K562 (cell line): ENCODE results near the gene CRY2.

Experiments
- CEBPB ChIP-seq: fragments of 450-650 bp; IDR thresholded peaks from 2 replicates; pipeline ENCODE4 v1.6.1; 2016; ENCODE audit warnings: missing genetic modification characterization, missing compliant biosample characterization
- ESRRA ChIP-seq: fragments of 450-650 bp; IDR thresholded peaks from 2 replicates; pipeline ENCODE4 v1.6.1; 2014; ENCODE audit warnings: low read depth, mild to moderate bottlenecking, moderate library complexity, borderline replicate concordance
- HCFC1 ChIP-seq: IDR thresholded peaks from 2 replicates; pipeline ENCODE4 v1.6.1; 2012; ENCODE audit warnings: low read depth, low read length, improper control_type of control experiment
- NR1H2 ChIP-seq: sonication (generic); formaldehyde crosslinking; IDR thresholded peaks from 2 replicates; pipeline ENCODE4 v1.4.0; 2020; ENCODE audit warnings: mild to moderate bottlenecking, missing genetic modification reagents
- SPI1 ChIP-seq: IDR thresholded peaks from 2 replicates; pipeline ENCODE4 v1.6.1; 2011; ENCODE audit warnings: low read depth, low read length, control low read depth, borderline replicate concordance
- TOE1 ChIP-seq, 2 experiments: fragments of 450-650 bp in 1 of 2; sonication (generic) in 1 of 2; formaldehyde crosslinking in 1 of 2; IDR thresholded peaks; 2 replicates each; pipeline versions ENCODE4 v1.7.1 to v1.8.0; 2016 to 2022; ENCODE audit warnings: borderline replicate concordance in 2 of 2, mild to moderate bottlenecking in 2 of 2, antibody characterized with exemption in 1 of 2, inconsistent platforms in 1 of 2, low read depth in 1 of 2, missing genetic modification reagents in 1 of 2, moderate library complexity in 1 of 2
- U2AF2 ChIP-seq: fragments of 200-400 bp; formaldehyde crosslinking; optimal IDR thresholded peaks from 2 replicates; pipeline ENCODE3; 2017; ENCODE audit warnings: low read depth, mild to moderate bottlenecking, low read length
- ZFX ChIP-seq: sonication (generic); formaldehyde crosslinking; IDR thresholded peaks from 2 replicates; pipeline ENCODE4 v1.8.0; 2022; ENCODE audit warnings: mild to moderate bottlenecking, missing genetic modification reagents, moderate library complexity
- ZNF79 ChIP-seq: fragments of 250-450 bp; sonication (Bioruptor Pico); IDR thresholded peaks from 2 replicates; pipeline ENCODE4 v1.4.0; 2020; ENCODE audit warnings: low read depth, mild to moderate bottlenecking, moderate library complexity
- TF ChIP-seq, protein P1 (sequence below), 3 experiments: IDR thresholded peaks in 2 of 3; conservative IDR thresholded peaks in 1 of 3; 2 replicates each; pipeline ENCODE4 v1.5.1; 2011 to 2012; ENCODE audit warnings: low read length in 3 of 3, mild to moderate bottlenecking in 3 of 3, control low read depth in 2 of 3, improper control_type of control experiment in 1 of 3, inconsistent platforms in 1 of 3, low read depth in 1 of 3, mixed read lengths in 1 of 3, moderate library complexity in 1 of 3; ENCODE audit not compliant: insufficient read depth in 2 of 3
- TF ChIP-seq, protein P2 (sequence below): fragments of 450-650 bp; IDR thresholded peaks from 2 replicates; pipeline ENCODE4 v1.6.1; 2018; ENCODE audit not compliant: partially characterized antibody

DNA sequence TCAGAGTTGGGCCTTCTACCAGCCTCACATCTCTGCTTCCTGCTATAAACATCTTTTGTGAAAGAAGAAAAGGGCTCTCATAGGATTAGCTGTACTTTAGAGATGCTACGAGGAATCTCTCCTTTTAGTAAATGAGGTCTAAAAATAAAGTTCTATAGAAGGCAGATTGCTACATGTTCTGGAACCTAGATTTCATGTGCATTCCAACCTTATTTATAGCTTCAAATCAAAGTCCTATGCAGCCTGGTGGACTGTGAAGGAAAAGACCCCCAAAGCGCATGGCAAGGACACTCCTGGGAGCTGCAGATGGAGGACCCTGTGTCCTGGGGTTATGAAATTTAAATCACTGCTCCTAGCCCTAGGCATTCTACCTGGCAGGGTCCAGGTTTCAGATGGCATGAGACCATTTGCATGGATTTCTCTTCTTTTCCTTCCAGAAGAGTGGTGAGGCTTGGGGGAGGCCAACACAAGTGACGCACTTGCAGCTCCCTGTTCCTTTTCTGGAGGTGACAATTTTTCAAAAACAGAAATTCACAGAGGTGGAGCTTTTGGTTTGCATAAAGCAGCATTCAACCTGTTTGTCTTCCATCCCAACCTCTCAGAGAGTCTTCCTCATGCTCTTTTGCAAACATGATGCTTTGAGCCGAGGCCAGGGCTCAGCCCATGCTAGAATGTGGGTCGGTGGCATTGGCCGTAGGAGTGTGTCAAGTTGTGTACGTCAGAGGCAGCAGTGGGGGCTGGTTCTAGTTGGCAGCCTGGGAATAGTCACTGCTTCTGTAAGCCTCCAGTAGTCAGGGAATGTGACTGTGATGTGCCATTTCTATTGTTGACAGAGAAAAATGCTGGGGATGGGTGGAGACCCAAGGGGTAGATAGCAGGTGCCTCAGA is 6.3 kb downstream of the CRY2 start:
- no peak for TF ChIP-seq CEBPB (tag)
- no peak for TF ChIP-seq HCFC1
- TF ChIP-seq ZFX (CRISPR knock-in tag), result no peak
- TF ChIP-seq, protein P1, sequence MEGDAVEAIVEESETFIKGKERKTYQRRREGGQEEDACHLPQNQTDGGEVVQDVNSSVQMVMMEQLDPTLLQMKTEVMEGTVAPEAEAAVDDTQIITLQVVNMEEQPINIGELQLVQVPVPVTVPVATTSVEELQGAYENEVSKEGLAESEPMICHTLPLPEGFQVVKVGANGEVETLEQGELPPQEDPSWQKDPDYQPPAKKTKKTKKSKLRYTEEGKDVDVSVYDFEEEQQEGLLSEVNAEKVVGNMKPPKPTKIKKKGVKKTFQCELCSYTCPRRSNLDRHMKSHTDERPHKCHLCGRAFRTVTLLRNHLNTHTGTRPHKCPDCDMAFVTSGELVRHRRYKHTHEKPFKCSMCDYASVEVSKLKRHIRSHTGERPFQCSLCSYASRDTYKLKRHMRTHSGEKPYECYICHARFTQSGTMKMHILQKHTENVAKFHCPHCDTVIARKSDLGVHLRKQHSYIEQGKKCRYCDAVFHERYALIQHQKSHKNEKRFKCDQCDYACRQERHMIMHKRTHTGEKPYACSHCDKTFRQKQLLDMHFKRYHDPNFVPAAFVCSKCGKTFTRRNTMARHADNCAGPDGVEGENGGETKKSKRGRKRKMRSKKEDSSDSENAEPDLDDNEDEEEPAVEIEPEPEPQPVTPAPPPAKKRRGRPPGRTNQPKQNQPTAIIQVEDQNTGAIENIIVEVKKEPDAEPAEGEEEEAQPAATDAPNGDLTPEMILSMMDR (IDR thresholded peaks at IDR 0.05 in 2 of 3, conservative IDR thresholded peaks at IDR 0.05 in 1 of 3; ENCODE audit: insufficient read depth in 2 of 3, low read depth in 1 of 3, low read length in 3 of 3), result no peak
- TF ChIP-seq TOE1 (IDR thresholded peaks at IDR 0.05; ENCODE audit: borderline replicate concordance), result no peak
- TF ChIP-seq TOE1 (CRISPR knock-in tag; IDR thresholded peaks at IDR 0.05; ENCODE audit: borderline replicate concordance, low read depth), result no peak
- no peak for TF ChIP-seq NR1H2 (CRISPR knock-in tag)
- no peak for TF ChIP-seq U2AF2
- TF ChIP-seq SPI1, result no peak
- TF ChIP-seq ZNF79, result no peak
- no peak for TF ChIP-seq ESRRA
- TF ChIP-seq, protein P2, sequence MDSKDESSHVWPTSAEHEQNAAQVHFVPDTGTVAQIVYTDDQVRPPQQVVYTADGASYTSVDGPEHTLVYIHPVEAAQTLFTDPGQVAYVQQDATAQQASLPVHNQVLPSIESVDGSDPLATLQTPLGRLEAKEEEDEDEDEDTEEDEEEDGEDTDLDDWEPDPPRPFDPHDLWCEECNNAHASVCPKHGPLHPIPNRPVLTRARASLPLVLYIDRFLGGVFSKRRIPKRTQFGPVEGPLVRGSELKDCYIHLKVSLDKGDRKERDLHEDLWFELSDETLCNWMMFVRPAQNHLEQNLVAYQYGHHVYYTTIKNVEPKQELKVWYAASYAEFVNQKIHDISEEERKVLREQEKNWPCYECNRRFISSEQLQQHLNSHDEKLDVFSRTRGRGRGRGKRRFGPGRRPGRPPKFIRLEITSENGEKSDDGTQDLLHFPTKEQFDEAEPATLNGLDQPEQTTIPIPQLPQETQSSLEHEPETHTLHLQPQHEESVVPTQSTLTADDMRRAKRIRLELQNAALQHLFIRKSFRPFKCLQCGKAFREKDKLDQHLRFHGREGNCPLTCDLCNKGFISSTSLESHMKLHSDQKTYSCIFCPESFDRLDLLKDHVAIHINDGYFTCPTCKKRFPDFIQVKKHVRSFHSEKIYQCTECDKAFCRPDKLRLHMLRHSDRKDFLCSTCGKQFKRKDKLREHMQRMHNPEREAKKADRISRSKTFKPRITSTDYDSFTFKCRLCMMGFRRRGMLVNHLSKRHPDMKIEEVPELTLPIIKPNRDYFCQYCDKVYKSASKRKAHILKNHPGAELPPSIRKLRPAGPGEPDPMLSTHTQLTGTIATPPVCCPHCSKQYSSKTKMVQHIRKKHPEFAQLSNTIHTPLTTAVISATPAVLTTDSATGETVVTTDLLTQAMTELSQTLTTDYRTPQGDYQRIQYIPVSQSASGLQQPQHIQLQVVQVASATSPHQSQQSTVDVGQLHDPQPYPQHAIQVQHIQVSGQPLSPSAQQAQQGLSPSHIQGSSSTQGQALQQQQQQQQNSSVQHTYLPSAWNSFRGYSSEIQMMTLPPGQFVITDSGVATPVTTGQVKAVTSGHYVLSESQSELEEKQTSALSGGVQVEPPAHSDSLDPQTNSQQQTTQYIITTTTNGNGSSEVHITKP, result no peak
